Measurements from ENCODE around the gene MSH3.

GRCh38 chr5:80686757-80687156 lies 32.3 kb downstream of the MSH3 start:
- TF ChIP-seq POLR2AphosphoS5 (IDR thresholded peaks at IDR 0.05; ENCODE audit: low read depth, low read length) = no peak
- no peak for TF ChIP-seq TAF1 (IDR thresholded peaks at IDR 0.05; ENCODE audit: borderline replicate concordance, low read depth, low read length)
